Stomach (tissue), 9 donors: ENCODE results near the gene GJC3. TPM values are rescaled to one million over a fixed set of nuclear protein-coding genes. Genes with fewer than 3 reads are reported as not detected.
"Not testable (repeated sequence)": the region's sequence is repeated elsewhere in the genome, so short reads cannot be mapped to it uniquely, and the experiment has no call there.

Experiments
- DNase-seq, 2 donors: peaks; one replicate each; pipeline versions ENCODE4 v3.0.0 to v3.0.0-alpha.2; 2013 to 2019
- H3K27ac ChIP-seq, 5 donors: fragments of 200-600 bp in 4 of 5; sonication (generic) in 4 of 5; one replicate each; pipeline ENCODE4 v1.5.1; 2013 to 2019; ENCODE audit warnings: mild to moderate bottlenecking in 1 of 5, moderate library complexity in 1 of 5
- H3K27me3 ChIP-seq, 3 donors: fragments of 200-600 bp; sonication (generic); one replicate each; pipeline ENCODE4 v1.5.1; 2017 to 2019; ENCODE audit warnings: mixed run types in 1 of 3
- H3K36me3 ChIP-seq, 4 donors: fragments of 200-600 bp; sonication (generic); 1 replicate in 3 of 4; 2 replicates in 1 of 4; pipeline ENCODE4 v1.5.1; 2016 to 2019
- H3K4me1 ChIP-seq, 4 donors: fragments of 200-600 bp; sonication (generic); one replicate each; pipeline ENCODE4 v1.5.1; 2016 to 2019
- H3K4me3 ChIP-seq, 4 donors: fragments of 200-600 bp; sonication (generic) in 3 of 4; one replicate each; pipeline ENCODE4 v1.5.1; 2016 to 2019; ENCODE audit warnings: mild to moderate bottlenecking in 1 of 4
- H3K9me3 ChIP-seq, 4 donors: fragments of 200-600 bp; sonication (generic); one replicate each; pipeline ENCODE4 v1.5.1; 2016 to 2019
- CTCF ChIP-seq, 7 experiments: fragments of 450-650 bp in 4 of 7; fragments of 200-600 bp in 3 of 7; sonication (generic) in 3 of 7; IDR thresholded peaks; one replicate each; pipeline ENCODE4 v1.5.1; 2016 to 2019; ENCODE audit warnings: antibody characterized with exemption in 7 of 7, control low read depth in 2 of 7, mild to moderate bottlenecking in 1 of 7
- EP300 ChIP-seq: sonication (generic); formaldehyde crosslinking; IDR thresholded peaks from one replicate; pipeline ENCODE4 v1.6.1; 2017; ENCODE audit warnings: antibody characterized with exemption
- POLR2A ChIP-seq, 4 donors: fragments of 450-650 bp; IDR thresholded peaks; one replicate each; pipeline ENCODE4 v1.6.1; 2016; ENCODE audit warnings: antibody characterized with exemption in 4 of 4, control low read depth in 2 of 4, mild to moderate bottlenecking in 1 of 4, moderate library complexity in 1 of 4
- POLR2AphosphoS5 ChIP-seq, 3 donors: sonication (generic); formaldehyde crosslinking; IDR thresholded peaks; one replicate each; pipeline ENCODE4 v1.6.1; 2016; ENCODE audit warnings: antibody characterized with exemption in 3 of 3
- WGBS, 5 donors: extraction: QIAGEN DNeasy Blood & Tissue Kit in 3 of 5; methylation state at CpG; one replicate each; pipeline versions ENCODE4 v1.1.5 to v1.1.7; 2013 to 2018; 5-methylcytosine and 5-hydroxymethylcytosine counted together
- intact Hi-C: fragments of 100-400 bp; cut with DNase I; formaldehyde crosslinking; loops from one replicate; pipeline ENCODE4 v1.15.1; 2023; ENCODE audit warnings: low total_unique reads
- polyA plus RNA-seq, 3 donors: library from polyadenylated mRNA; stranded (reverse); fragments of 200-250 nt; gene quantifications; one replicate each; pipeline ENCODE4 v1.2.3, GENCODE V29; 2013
- total RNA-seq, 5 donors: library from RNA; depleted of rRNA; stranded (reverse); fragments of >200 nt; gene quantifications; one replicate each; pipeline versions ENCODE4 v1.1.0 to v1.2.3, GENCODE V29; 2014 to 2016
- donor health status: healthy with polysubstance abuse.
- donor health status: Bipolar disorder and iron deficiency.
- donor health status: healthy.

Gene GJC3
- total and polyA plus RNA-seq, 8 donors: 0.15 to 0.75 TPM; not detected in 6

- Histone ChIP-seq H3K27ac (no peak overlapping the region), H3K4me3 (no peak overlapping the region), H3K4me1 (no peaks in the 10 kb centered on the region), H3K27me3 (peaks cover 0 to 52% (median 4%) of the 10 kb centered on the region in 3 donors), H3K36me3 (no peaks in the 10 kb centered on the region), H3K9me3 (no peaks in the 10 kb centered on the region)
- 70 to 88% (median 75%) methylated on average over 9 of the region's 9 CpGs for WGBS, 5 donors
- TF ChIP-seq CTCF (IDR thresholded peaks at IDR 0.05): no peak
- no peak for TF ChIP-seq POLR2A (IDR thresholded peaks at IDR 0.05)
- no peak for TF ChIP-seq POLR2AphosphoS5 (IDR thresholded peaks at IDR 0.05)
- no peak for DNase-seq
- intact Hi-C loops: no loop called here
Observed at GRCh38 chr7:99958564-99959227, 29.3 kb upstream of the GJC3 start.

- 67 to 88% (median 77%) methylated on average over 6 of the region's 6 CpGs for WGBS, 5 donors
- H3K4me3 ChIP-seq: no peak overlapping the region
- no peak overlapping the region for H3K27ac ChIP-seq
Observed at GRCh38 chr7:99955247-99955646, 25.8 kb upstream of the GJC3 start.

GRCh38 chr7:99954643-99955042 lies 25.2 kb upstream of the GJC3 start:
- peaks cover 0 to 12% (median 7%) of the 10 kb centered on the region in 4 donors for H3K9me3 ChIP-seq
- H3K27me3 ChIP-seq: peaks cover 0 to 12% (median 4%) of the 10 kb centered on the region in 3 donors
- intact Hi-C loops, H3K27ac ChIP-seq, H3K4me3 ChIP-seq, H3K4me1 ChIP-seq, DNase-seq, H3K36me3 ChIP-seq: not testable (repeated sequence)
- 85 to 93% (median 92%) methylated on average over 7 of the region's 7 CpGs for WGBS, 5 donors

More at GRCh38 chr7:99955247-99955646, 25.8 kb upstream of the GJC3 start:
- Histone ChIP-seq H3K9me3 (peaks cover 0 to 10% (median 7%) of the 10 kb centered on the region in 4 donors), H3K4me1 (no peaks in the 10 kb centered on the region), H3K36me3 (no peaks in the 10 kb centered on the region), H3K27me3 (peaks cover 0 to 18% (median 4%) of the 10 kb centered on the region in 3 donors)
- no peak for DNase-seq
- intact Hi-C loops: no loop called here
- TF ChIP-seq POLR2AphosphoS5 (IDR thresholded peaks at IDR 0.05) (no peak), CTCF (IDR thresholded peaks at IDR 0.05) (no peak)

GRCh38 chr7:99953649-99954048 lies 24.2 kb upstream of the GJC3 start:
- intact Hi-C loops: no loop called here
- H3K9me3 ChIP-seq: peaks cover 0 to 12% (median 7%) of the 10 kb centered on the region in 4 donors
- H3K4me1 ChIP-seq: no peaks in the 10 kb centered on the region
- H3K4me3 ChIP-seq: no peak overlapping the region
- TF ChIP-seq CTCF (IDR thresholded peaks at IDR 0.05) (no peak), POLR2AphosphoS5 (IDR thresholded peaks at IDR 0.05) (no peak), POLR2A (IDR thresholded peaks at IDR 0.05) (no peak), EP300 (no peak)
- peaks cover 0 to 2% (median 0%) of the 10 kb centered on the region in 3 donors for H3K27me3 ChIP-seq
- WGBS, 5 donors: 76 to 86% (median 81%) methylated on average over 3 of the region's 3 CpGs
- H3K36me3 ChIP-seq: no peaks in the 10 kb centered on the region
- no peak overlapping the region for H3K27ac ChIP-seq
- DNase-seq: no peak

GRCh38 chr7:99952649-99953048 lies 23.2 kb upstream of the GJC3 start:
- H3K36me3 ChIP-seq, DNase-seq, H3K27ac ChIP-seq, intact Hi-C loops, H3K27me3 ChIP-seq, H3K4me1 ChIP-seq, H3K4me3 ChIP-seq: not testable (repeated sequence)
- WGBS, 5 donors: 62 to 86% (median 81%) methylated on average over 4 of the region's 4 CpGs
- peaks cover 0 to 12% (median 7%) of the 10 kb centered on the region in 4 donors for H3K9me3 ChIP-seq

GRCh38 chr7:99950819-99951218 lies 21.4 kb upstream of the GJC3 start:
- H3K4me3 ChIP-seq, H3K36me3 ChIP-seq, intact Hi-C loops, H3K4me1 ChIP-seq, H3K27ac ChIP-seq, DNase-seq, H3K27me3 ChIP-seq: not testable (repeated sequence)
- WGBS, 5 donors: 89 to 95% (median 92%) methylated on average over 6 of the region's 6 CpGs
- H3K9me3 ChIP-seq: peaks cover 0 to 12% (median 7%) of the 10 kb centered on the region in 4 donors
